GM19455 (cell line): ENCODE measurements around the gene ZNF681.
"Not testable (repeated sequence)": the region's sequence is repeated elsewhere in the genome, so short reads cannot be mapped to it uniquely, and the experiment has no call there.

Experiments
- ATAC-seq: cut with Tn5 transposase; IDR thresholded peaks from one replicate; pipeline ENCODE4 v1.9.1; 2021; ENCODE audit not compliant: unreplicated experiment

The ZNF681 gene

DNA sequence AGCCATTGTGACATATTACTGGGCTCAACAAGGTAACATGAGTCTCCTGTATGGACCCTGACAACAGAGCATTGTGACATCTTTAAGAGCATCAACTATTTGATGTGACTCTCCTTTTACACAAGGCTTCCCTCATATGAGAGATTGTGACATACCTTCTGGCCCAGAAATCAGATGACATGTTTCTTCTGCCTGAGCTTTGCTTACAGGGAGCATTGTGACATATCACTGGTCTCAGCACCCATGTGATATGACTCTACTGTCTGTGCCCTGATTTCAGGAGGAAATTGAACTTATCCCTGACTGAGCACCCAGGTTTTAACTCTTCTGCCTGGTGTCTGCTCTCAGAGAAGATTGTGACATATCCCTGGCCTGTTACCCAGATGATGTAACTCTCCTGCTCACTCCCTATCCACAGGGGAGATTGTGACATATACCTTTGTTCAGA is 15.9 kb upstream of the ZNF681 start:
- ATAC-seq, result no peak

DNA sequence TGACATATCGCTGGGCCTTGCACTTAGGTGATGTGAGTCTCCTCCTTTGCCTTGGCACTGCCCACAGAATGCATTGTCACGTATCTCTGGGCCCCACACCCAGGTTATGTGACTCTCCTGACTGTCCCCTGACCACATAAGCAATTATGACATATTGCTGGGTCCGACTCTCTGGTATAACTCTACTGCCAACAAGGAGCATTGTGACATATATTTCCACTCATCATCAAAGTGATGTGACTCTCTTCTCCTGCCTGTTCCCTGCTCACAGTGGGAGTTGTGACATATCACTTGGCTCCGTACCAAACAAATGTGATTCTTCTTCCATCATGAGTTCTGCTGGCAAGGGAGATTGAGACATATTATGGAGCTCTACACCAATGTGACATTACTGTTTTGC is 15.4 kb upstream of the ZNF681 start:
- ATAC-seq, result no peak

DNA sequence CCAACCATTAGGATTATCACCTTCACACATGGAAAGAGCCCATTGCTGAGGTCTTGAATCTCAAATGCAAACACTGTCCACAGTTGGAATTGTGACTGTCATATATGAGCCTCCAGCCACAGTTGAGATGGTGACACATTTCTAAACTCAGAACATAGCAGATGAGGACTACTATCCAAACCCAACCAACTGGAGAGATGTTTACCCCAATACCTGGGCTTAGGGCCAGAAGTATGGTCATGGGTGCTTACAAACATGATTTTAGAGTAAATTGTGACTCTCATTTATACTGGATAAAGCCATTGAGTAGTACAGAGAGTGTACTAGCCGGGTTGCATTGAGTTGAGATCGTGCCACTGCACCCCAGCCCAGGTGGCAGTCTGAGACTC is 14.0 kb upstream of the ZNF681 start:
- ATAC-seq, result no peak

DNA sequence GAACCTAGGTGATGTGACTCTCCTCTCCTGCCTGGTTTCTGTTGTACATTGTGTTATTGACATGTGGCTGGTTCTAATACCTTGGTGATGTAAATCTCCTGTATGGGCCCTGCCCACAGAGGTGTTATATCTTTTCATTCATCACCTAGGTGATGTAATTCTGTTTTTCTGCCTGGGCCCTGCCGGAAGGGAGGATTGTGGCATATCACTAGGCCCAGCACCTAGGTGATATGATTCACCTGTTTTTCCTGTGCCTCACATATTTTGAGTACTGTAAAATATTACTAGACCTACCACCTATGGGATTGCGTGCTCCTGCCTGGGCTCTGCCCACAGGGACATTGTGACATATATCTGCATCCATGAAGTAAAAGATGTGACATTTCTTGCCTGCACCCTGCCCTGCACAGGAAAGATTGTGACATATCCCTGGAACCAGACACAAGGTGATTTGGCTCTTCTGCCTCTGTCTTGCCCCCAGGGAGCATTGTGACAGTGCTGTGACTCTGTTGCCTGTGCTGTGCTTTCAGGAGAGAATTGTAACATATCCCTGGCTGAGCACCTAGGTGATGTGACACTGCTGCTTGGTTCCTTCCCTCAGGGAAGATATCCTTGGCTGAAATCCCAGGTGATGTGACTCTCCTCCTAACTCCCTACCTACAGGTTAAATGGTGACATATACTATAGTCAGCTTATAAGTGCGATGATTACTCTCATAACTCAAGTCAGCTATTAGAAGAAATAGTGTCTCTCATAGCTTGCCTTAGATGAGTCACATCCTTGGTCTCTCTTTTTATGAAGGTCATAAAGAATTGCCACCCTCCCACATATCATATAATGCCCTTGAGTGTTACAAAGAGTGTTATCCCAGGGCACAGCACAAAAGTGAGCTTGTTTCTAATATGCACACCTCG is 13.3 kb upstream of the ZNF681 start:
- no peak for ATAC-seq

DNA sequence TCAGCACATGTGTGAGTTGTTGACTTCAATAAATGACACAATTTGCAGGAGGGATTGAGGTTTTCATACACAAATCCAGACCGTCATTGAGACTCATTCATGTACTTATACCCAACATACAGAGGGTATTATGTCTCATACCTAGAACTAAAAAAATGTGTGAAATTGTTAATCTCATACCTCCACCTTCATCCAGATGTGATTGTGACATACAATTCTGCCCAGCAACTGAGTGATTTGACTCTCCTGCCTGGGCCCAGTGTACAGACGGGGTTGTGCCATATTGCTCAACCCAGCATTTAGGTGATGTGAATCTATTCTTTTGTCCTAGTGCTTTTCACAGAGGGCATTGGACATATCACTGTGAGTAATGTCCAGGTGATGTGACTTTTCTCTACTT is 12.6 kb upstream of the ZNF681 start:
- ATAC-seq, result no peak

DNA sequence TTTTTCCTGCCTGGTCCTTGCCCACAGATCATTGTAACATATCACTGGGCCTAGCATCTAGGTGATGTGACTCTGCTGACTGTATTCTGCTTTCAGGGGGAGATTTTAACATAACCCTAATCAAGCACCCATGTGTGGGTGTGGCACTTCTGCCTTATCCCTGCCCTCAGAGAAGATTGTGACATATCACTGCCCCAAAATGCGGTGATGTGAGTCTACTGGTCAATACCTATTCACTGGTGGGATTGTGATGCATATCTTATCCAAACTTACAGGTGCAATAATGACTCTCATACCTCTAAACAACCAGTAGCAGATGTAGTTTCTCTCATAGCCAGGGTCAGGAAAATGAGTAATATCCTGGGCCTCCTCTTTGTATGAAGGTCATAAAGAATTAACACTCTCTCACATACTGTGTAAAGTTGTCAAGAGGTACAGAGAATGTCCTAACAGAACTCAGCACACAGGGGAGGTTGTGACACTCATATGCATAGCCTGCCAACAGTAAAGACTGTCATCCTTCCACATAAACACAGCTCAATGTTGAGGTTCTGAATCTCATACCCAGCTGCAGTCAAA is 12.1 kb upstream of the ZNF681 start:
- ATAC-seq, result no peak

DNA sequence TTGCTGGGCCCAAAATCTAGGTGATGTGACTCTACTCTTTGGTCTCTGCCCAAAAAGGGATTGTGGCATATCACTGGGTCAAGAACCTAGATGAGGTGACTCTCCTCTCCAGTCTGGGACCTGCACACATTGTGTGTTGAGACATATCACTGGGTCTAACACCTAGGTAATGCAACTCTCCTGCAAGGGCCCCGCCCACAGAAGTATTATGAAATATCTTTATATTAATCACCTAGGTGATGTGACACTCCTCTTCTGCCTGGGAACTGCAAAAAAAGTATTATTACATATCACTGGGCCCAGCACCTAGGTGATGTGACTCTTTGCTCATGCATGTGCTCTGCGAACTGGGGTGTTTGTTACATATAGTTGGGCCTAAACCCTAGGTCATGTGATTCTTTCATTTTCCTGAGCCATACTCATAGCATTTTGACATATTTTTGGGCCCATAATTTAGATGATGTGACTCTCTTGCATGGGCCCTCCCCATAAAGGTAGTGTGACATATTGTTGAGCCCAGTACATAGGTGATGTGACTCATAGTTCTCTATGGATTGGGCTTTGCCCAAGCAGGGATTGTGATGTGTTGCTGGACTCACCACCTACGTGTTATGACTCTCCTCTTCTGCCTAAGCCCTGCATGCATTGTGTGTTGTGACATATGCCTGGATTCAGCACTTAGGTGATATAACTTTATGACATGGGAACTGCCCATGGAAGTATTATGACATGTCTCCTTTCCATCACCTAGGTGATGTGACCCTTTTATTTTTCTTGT is 11.2 kb upstream of the ZNF681 start:
- ATAC-seq, result no peak

DNA sequence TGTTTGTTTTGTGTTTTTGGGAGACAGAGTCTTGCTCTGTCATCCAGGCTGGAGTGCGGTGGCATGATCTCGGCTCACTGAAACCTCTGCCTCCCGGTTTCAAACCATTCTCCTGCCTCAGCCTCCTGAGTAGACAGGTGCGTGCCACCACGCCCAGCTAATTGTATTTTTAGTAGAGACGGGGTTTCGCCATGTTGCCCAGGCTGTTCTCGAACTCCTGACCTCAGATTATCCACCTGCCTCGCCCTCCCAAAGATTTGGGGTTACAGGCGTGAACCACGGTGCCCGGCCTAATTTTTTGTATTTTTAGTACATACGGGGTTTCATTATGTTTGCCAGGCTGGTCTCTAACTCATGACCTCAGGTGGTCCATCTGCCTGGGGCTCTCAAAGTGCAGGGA is 8.3 kb upstream of the ZNF681 start:
- ATAC-seq, result no peak

DNA sequence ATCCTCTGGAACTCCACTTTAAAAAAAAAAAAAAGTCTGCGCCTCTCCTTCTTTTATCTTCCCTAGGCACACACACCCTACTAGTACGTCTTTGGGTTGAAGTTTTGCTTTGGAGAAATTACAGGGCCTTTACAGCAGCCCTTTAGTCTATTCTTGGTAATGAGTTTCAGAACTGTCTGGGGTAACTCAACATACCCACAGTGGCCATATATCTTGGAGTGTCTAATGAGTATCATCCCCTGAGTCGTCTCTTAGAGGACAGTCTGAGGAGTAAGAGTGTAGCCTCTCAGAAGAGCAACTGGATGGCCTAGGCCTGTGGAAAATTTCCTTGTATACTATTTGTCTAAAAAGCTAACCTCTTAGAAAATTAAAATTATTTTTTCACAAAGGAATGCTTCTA is 6.1 kb upstream of the ZNF681 start:
- ATAC-seq, result no peak

DNA sequence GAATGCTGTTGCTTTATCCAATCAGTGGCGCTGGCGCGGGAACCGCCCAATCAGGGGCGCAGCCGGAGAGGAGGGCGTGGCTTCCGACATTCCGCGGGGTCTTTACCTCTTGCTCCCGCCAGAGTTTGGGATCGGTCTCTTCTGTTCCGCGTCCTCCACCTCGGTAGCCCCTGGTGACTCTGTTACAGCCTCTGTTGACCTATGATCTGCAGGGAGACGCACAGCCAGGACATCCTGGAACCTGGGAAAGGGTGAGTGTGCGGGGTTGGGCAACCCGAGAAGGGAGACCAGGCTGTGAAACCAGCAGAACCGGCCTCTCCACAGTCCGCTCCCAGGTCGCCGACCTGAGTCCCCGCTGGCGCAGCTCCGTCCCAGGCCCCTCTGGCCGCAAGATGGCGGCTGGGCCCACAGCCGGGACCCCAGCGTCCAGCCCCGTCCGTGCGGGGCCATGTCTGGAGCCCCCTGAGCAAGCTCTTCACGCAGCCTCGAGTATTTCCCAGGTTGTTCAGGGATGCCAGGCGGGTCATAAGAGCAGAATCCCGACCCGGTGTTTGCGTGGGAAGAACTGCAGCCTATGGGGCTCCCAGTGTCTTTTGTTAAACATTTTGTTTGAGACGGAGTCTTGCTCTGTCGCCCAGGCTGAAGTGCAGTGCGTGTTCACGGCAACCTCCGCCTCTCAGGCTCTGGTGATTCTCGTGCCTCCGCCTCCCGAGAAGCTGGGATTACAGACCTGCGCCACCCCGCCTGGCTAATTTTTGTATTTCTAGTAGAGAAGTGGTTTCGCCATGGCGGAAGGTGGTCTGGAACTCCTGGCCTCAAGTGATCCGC is 4.4 kb upstream of the ZNF681 start:
- no peak for ATAC-seq

DNA sequence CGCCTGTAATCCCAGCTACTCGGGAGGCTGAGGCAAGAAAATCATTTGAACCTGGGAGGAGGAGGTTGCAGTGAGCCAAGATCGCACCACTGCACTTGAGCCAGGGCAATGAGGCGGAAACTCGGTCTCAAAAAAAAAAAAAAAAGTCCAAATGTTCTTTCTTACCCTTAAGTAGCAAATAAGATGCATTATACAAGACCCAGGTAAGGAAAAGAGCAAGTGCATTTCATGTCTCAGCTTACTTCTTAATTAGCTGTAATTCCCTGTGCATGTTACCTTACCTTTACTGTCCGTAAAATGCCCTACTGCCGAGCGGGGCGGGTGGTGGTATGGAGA is 3.8 kb upstream of the ZNF681 start:
- ATAC-seq, result no peak

DNA sequence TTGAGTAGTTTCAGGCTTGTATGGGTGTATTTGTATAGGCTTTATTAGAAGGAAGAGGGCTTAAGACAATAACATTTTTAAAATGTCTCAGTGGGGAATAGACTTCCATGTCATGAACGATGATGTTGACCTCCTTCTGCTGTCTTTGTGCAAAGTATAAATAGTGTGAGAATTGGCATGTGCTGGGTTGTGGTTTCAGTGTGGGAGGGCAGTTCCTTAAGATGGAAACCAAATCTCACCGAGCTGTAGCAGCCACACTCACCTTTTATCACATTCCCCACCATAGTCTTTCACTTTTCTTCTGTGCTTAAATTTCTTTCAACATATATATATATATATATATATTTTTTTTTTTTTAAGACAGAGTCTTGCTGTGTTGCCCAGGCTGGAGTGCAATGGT is 1.6 kb upstream of the ZNF681 start:
- not testable (repeated sequence) for ATAC-seq

DNA sequence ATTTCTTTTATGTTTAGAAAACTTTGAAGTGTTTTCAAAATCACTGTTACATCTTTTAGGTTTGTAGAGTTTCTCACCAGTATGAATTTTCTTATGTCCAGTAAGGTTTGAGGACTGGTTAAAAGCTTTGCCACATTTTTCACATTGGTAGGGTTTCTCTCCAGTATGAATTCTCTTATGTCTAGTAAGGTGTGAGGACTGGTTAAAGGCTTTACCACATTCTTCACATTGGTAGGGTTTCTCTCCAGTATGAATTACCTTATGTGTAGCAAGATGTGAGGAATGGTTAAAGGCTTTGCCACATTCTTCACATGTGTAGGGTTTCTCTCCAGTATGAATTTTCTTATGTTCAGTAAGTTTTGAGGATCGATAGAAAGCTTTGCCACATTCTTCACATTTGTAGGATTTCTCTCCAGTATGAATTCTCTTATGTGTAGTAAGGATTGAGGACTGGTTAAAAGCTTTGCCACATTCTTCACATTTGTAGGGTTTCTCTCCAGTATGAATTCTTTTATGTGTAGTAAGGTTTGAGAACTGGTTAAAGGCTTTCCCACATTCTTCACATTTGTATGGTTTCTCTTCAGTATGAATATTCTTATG is 15.0 kb downstream of the ZNF681 start:
- not testable (repeated sequence) for ATAC-seq

DNA sequence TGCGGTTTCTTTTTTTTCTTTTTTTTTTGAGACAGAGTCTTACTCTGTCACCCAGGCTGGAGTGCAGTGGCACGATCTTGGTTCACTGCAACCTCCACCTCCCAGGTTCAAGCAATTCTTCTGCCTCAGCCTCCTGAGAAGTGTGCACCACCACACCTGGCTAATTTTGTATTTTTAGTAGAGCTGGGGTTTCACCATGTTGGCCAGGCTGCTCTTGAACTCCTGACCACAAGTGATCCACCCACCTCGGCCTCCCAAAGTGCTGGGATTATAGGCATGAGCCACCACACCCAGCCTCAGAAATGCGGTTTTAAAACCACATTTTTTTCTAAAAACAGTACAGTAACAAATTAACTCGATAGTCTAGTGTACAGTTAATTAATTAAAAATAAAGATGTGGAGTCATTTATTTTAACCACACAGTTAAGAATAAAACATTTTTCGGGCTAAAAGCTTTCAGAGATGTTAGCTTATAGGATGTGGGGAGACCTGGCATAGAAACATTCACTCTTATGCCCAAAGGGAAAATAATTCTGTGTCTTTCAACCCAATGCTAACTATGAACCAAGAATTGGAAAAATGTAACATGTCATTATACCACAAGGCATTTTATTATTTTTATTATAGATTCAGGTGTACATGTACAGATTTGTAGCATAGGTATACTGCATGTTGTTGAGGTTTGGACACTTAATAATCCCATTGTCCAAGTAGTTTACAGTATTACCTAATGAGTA is 27.8 kb downstream of the ZNF681 start:
- not testable (repeated sequence) for ATAC-seq

DNA sequence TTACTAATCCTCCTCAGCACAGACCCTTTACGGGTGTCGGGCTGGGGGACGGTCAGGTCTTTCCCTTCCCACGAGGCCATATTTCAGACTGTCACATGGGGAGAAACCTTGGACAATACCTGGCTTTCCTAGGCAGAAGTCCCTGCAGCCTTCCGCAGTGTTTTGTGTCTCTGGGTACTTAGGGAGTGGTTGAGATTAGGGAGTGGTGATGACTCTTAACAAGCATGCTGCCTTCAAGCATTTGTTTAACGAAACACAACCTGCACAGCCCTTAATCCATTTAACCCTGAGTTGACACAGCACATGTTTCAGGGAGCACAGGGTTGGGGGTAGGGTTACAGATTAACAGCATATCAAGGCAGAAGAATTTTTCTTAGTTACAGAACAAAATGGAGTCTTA is 34.5 kb downstream of the ZNF681 start:
- not testable (repeated sequence) for ATAC-seq

DNA sequence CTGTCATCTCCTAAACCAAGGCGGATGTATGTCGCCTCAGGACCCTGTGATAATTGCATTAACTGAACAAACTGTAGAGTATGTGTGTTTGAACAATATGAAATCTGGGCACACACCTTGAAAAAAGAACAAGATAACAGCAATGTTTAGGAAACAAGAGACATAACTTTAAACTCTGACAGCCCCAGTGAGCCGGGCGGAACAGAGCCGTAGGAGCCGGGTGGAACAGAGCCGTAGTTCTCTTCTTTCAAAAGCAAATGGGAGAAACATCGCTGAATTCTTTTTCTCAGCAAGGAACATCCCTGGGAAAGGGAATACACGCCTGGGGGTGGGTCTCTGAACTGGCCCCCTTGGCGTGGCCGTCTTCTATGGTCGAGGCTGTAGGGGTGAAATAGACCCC is 39.9 kb downstream of the ZNF681 start:
- ATAC-seq, result no peak

DNA sequence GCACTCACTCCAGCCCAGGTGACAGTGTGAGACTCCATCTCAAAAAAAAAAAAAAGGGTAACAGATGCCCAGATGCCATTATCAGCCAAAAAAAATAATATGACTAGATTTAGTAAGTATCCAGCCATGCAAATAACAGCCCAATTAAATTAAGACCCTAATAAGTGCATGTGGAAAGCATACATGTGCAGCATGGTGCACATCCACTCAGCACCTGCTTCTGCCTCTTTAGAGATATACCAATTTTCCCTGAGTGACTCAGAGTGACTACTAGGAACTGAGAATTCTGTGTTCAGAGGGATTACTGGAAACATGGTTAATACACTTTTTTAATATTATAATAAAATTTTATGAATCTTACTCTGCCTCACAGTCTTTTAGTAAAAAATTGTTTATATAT is 41.9 kb downstream of the ZNF681 start:
- no peak for ATAC-seq

DNA sequence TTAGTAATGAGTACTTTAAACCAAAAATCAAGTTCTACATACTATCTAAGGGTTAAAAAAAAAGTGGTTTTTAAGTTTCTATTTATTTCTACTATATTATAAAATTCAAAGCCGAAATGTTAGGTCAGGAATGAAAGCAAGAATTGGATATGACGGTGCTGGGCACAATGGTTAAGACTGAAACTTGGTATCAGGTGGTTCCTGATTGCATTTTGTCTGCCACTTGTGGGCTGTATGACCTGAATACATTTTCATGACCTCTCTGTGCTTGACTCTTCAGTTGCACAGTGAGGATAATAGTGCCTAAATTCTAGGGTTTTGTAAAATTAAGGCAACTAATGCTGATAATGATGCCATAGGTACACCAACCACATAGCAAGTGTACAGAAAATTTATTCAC is 49.3 kb downstream of the ZNF681 start:
- ATAC-seq, result no peak

DNA sequence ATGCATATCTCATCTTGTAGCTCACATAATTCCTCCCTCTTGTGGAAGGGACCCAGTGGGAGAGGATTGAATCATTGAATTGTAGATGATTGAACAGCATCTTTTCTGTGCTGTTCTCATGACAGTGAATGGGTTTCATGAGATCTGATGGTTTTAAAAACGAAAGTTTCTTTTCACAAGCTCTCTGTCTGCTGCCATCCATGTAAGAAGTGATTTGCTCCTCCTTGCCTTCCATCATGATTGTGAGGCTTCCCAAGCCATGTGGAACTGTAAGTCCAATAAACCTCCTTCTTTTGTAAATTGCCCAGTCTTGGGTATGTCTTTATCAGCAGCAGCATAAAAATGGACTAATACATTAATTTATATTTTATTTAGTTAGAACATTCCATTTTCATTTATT is 52.0 kb downstream of the ZNF681 start:
- ATAC-seq, result no peak

DNA sequence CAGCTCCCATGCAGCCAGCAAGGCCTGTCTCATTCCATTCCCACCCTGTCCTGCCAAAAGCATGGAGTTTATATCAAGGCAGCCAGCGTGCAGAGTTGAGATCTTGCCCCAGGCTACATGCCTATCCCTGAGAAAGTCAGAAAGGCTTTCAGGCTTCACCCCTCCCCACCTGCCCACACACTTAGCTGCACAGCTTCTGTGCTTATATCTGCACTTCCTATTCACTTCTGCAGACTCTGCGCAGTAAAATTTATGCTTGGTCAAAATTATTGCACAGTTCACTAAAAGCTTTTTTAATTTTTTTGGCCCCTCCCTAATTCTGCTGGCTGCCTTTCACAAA is 59.2 kb downstream of the ZNF681 start:
- ATAC-seq, result no peak
